Measurements from ENCODE around the gene MAP4K3. TPM values are rescaled to one million over a fixed set of nuclear protein-coding genes. Genes with fewer than 3 reads are reported as not detected.

MAP4K3 gene
- total and polyA plus RNA-seq, 3 donors from 2014 or later, result 37.6 to 59.6 (median 58.8) TPM

DNA sequence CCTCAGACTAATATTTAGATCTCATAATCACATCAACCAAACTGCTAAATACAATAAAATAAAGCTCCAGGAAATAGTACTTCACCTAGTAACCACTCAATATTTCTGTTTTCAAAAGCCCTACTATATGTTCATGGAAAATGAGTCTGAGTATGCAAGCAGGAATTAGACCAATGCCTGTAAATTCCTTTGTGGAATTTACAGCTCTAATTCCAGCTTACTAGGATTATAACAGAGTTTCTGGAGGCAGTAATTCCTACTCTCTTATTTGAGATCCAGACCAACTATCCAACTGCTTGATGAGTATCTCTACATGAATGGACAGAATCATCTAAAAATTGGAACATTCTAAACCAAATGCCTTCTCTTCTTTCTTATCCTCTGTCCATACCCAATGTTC is 204.9 kb downstream of the MAP4K3 start:
- Histone ChIP-seq H3K27ac (no peak overlapping the region), H3K27me3 (no peaks in the 10 kb centered on the region), H3K36me3 (ENCODE audit: low read depth, missing control alignments) (no peaks in the 10 kb centered on the region), H3K9me3 (no peaks in the 10 kb centered on the region), H3K4me1 (no peaks in the 10 kb centered on the region), H3K4me3 (no peak overlapping the region)
- intact Hi-C loops (cut with DNase I; ENCODE audit: low total_unique reads), result no loop called here
- TF ChIP-seq, protein P1, sequence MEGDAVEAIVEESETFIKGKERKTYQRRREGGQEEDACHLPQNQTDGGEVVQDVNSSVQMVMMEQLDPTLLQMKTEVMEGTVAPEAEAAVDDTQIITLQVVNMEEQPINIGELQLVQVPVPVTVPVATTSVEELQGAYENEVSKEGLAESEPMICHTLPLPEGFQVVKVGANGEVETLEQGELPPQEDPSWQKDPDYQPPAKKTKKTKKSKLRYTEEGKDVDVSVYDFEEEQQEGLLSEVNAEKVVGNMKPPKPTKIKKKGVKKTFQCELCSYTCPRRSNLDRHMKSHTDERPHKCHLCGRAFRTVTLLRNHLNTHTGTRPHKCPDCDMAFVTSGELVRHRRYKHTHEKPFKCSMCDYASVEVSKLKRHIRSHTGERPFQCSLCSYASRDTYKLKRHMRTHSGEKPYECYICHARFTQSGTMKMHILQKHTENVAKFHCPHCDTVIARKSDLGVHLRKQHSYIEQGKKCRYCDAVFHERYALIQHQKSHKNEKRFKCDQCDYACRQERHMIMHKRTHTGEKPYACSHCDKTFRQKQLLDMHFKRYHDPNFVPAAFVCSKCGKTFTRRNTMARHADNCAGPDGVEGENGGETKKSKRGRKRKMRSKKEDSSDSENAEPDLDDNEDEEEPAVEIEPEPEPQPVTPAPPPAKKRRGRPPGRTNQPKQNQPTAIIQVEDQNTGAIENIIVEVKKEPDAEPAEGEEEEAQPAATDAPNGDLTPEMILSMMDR (IDR thresholded peaks at IDR 0.05), result no peak
- TF ChIP-seq POLR2A (IDR thresholded peaks at IDR 0.05), result no peak
- no peak for DNase-seq

DNA sequence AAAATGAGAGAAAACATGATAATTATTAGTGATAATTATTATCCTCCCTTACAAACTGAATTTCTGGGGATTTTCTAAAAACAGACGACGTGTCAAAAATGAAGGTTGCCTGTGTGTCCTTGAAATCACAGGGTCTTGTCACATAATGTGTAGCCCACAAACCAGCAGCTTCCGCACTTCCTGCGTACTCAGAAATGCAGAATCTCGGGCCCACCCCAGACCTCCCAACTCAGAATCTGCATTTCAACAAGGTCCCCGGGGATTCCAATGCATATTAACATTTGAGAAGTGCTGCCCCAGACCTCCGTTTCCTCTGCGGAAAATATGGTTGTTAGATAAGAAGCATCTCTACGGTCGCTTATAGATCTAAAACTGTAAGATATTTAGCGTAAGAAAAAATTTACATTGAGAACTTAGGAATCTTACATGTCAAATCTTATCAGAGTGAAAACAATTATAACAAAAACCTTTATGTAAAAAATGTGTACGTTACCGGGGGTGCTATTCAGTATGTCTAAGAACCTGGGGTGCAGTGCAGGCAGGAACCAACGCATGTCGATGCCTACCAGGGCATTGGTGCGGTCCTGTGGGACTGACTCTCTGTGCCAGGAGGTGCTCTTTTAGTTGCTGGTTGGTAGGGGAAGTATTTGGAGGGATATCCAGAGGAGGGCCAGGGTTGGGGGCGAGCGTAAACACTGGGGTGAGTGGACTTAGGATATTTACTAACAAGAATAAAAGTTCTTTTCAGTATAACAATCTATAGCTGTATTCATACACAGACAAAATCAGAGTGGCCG is 208.5 kb downstream of the MAP4K3 start:
- intact Hi-C loops (cut with DNase I; ENCODE audit: low total_unique reads), result no loop called here
- Histone ChIP-seq H3K9me3 (no peaks in the 10 kb centered on the region), H3K27me3 (no peaks in the 10 kb centered on the region), H3K27ac (no peak overlapping the region), H3K36me3 (ENCODE audit: low read depth, missing control alignments) (no peaks in the 10 kb centered on the region), H3K4me1 (no peaks in the 10 kb centered on the region), H3K4me3 (no peak overlapping the region)
- no peak for TF ChIP-seq POLR2A (IDR thresholded peaks at IDR 0.05)
- TF ChIP-seq, protein P1 (IDR thresholded peaks at IDR 0.05), result no peak
- 24% methylated on average over 19 of the region's 19 CpGs for WGBS, 2 donors
- no peak for DNase-seq

DNA sequence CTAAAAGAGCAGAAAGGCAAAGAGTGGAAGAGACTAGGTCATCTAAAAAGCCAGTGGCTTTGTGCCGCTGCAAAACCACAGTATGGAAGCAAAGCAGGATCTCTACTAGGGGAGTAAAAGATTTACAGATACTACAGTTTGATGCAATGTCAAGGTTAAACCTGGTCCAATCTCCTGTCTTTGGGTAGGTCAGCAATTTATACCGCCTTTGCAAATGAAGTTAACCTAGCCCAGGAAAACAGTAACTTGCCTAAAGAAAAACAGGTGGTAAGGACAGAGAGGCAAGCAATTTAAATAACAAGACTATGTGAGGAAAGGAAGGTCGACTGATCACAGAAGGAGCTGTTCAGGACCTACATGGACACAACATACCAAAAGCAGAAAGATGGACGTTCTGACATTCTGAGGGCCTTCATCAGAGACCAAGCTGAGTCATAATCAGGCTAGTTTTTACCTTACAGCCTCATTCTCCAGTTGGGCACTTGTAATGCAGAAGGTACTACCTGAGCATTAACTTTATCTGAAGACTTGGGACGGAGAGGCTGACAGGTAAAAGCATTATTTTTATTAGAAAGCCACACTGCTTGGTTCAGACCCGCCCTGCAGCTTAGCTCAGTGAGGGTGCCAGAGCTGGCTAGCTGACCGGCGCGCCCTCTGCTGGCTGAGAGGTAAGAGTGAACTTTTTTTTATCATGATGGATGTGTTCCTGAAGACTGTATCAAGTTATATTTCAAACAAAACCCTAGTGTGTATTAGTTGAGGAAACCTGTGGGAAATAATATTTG is 209.3 kb downstream of the MAP4K3 start:
- Histone ChIP-seq H3K4me3 (no peak overlapping the region), H3K9me3 (no peaks in the 10 kb centered on the region), H3K4me1 (no peaks in the 10 kb centered on the region), H3K27me3 (no peaks in the 10 kb centered on the region), H3K36me3 (ENCODE audit: low read depth, missing control alignments) (no peaks in the 10 kb centered on the region), H3K27ac (no peak overlapping the region)
- TF ChIP-seq, protein P1 (IDR thresholded peaks at IDR 0.05), result peak; percentile 85 to 90 (median 90)
- TF ChIP-seq POLR2A (IDR thresholded peaks at IDR 0.05), result no peak
- WGBS, 2 donors, result 11 to 20% methylated on average over 9 of the region's 9 CpGs
- intact Hi-C loops (cut with DNase I; ENCODE audit: low total_unique reads), result no loop called here
- DNase-seq, result peak; percentile 87

DNA sequence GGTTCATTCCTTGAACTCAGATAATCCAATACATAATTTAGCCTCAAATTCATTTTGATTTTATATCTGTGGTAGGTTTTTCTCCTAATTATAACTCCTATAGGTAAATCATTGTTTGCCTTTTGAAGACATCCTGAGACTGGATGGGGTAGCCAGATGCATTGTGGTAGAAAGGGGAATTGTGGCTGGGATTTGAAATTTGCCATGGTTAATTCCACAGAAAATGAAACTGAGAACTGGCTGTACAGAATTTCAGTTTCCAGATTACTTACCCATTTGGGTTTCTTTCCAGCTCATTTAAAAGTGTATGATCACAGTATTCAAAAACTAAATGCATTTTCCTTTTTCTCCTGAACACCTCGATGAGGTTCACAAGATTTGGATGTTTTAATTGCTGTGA is 211.5 kb downstream of the MAP4K3 start:
- H3K27me3 ChIP-seq, result no peaks in the 10 kb centered on the region
- H3K27ac ChIP-seq, result no peak overlapping the region
- WGBS, 2 donors, result 76 to 90% methylated on average over 1 of the region's 1 CpG

DNA sequence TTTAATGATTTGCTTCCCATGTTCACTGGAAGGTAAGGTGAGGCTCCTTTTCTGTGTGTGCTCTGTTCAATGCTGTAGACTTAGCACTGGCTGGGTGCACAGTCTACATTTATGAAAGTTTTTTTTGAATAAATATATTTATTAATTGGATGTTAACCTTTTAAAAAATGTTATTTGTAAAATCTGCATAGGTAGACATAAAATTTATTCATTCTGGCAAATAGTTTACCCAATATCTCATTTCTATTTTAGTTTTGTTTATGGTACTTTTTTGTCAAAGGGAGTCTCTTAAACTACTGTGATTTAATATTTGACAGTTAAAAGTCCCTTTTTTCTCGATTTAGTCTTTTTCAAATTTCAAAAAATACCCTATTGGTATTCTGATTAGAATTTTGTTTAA is 213.2 kb downstream of the MAP4K3 start:
- Histone ChIP-seq H3K9me3 (no peaks in the 10 kb centered on the region), H3K4me1 (no peaks in the 10 kb centered on the region), H3K4me3 (no peak overlapping the region), H3K27me3 (no peaks in the 10 kb centered on the region), H3K36me3 (ENCODE audit: low read depth, missing control alignments) (no peaks in the 10 kb centered on the region), H3K27ac (no peak overlapping the region)
- 93 to 96% methylated on average over 1 of the region's 1 CpG for WGBS, 2 donors
- no peak for DNase-seq
- no peak for TF ChIP-seq POLR2A (IDR thresholded peaks at IDR 0.05)
- TF ChIP-seq, protein P1 (IDR thresholded peaks at IDR 0.05), result no peak
- intact Hi-C loops (cut with DNase I; ENCODE audit: low total_unique reads), result no loop called here

More for the DNA sequence above, 211.5 kb downstream of the MAP4K3 start:
- Histone ChIP-seq H3K9me3 (no peaks in the 10 kb centered on the region), H3K4me3 (no peak overlapping the region), H3K36me3 (ENCODE audit: low read depth, missing control alignments) (no peaks in the 10 kb centered on the region), H3K4me1 (no peaks in the 10 kb centered on the region)
- TF ChIP-seq POLR2A (IDR thresholded peaks at IDR 0.05), result no peak
- no peak for DNase-seq
- intact Hi-C loops (cut with DNase I; ENCODE audit: low total_unique reads), result no loop called here
